ENCODE data around the gene FLT3LG.

GRCh38 chr19:49447485-49448431 is 26.3 kb upstream of the FLT3LG start:
- TF ChIP-seq POLR2AphosphoS5 (IDR thresholded peaks at IDR 0.05; ENCODE audit: low read depth) = no peak
- peak; percentile 9 to 25; a peak in 2 of 4 replicates for TF ChIP-seq CTCF (conservative IDR thresholded peaks at IDR 0.05; ENCODE audit: low read depth in 2 of 2)
- no peak for TF ChIP-seq EZH2phosphoT487 (IDR thresholded peaks at IDR 0.05; ENCODE audit: unreplicated experiment)
- TF ChIP-seq REST (IDR thresholded peaks at IDR 0.05; ENCODE audit: unreplicated experiment) = no peak
- TF ChIP-seq ZNF114 (CRISPR knock-in tag; IDR thresholded peaks at IDR 0.05) = no peak
- TF ChIP-seq EZH2 (IDR thresholded peaks at IDR 0.05; ENCODE audit: low read depth, unreplicated experiment) = no peak
- no peak for TF ChIP-seq NANOG (IDR thresholded peaks at IDR 0.05; ENCODE audit: borderline replicate concordance)
- no peak for TF ChIP-seq ETS1 (IDR thresholded peaks at IDR 0.05)
- no peak for TF ChIP-seq JUNB (IDR thresholded peaks at IDR 0.05; ENCODE audit: unreplicated experiment)
- no peak for TF ChIP-seq ZNF331 (CRISPR knock-in tag; IDR thresholded peaks at IDR 0.05; ENCODE audit: low read depth)
